GM18498 (cell line): ENCODE data around the gene ARL17B.
A peak's percentile ranks its signal among the peaks of the same experiment; 100 is the strongest.
"Not testable (repeated sequence)": the region's sequence is repeated elsewhere in the genome, so short reads cannot be mapped to it uniquely, and the experiment has no call there.

Source experiments
- ATAC-seq: cut with Tn5 transposase; IDR thresholded peaks from one replicate; pipeline ENCODE4 v1.9.1; 2021; ENCODE audit warnings: mild to moderate bottlenecking, moderate library complexity; ENCODE audit not compliant: unreplicated experiment

ARL17B gene

DNA sequence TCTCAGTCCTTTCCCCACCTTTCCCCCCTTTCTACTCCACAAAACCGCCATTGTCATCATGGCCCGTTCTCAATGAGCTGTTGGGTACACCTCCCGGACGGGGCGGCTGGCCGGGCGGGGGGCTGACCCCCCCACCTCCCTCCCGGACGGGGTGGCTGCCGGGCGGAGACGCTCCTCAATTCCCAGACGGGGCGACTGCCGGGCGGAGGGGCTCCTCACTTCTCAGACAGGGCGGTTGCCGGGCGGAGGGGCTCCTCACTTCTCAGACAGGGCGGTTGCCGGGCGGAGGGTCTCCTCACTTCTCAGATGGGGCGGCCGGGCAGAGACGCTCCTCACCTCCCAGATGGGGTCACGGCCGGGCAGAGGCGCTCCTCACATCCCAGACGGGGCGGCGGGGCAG is 108.8 kb downstream of the ARL17B start:
- not testable (repeated sequence) for ATAC-seq

DNA sequence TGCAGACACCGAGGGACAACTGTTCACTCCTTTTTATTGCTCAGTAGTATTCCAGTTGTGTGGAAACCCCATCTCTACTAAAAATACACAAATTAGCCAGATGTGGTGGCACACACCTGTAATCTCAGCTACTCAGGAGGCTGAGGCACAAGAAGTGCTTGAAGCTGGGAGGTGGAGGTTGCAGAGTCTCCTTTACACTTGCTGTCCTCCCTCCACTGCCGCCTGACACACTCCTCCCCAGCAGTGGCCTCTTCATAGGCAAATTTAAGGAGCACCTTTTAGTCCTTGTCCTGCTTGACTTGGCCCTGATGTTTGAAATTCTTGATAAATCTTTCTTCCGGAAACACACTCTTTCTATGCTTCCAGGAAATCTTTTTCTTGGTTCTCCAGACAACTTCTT is 112.4 kb downstream of the ARL17B start:
- not testable (repeated sequence) for ATAC-seq

DNA sequence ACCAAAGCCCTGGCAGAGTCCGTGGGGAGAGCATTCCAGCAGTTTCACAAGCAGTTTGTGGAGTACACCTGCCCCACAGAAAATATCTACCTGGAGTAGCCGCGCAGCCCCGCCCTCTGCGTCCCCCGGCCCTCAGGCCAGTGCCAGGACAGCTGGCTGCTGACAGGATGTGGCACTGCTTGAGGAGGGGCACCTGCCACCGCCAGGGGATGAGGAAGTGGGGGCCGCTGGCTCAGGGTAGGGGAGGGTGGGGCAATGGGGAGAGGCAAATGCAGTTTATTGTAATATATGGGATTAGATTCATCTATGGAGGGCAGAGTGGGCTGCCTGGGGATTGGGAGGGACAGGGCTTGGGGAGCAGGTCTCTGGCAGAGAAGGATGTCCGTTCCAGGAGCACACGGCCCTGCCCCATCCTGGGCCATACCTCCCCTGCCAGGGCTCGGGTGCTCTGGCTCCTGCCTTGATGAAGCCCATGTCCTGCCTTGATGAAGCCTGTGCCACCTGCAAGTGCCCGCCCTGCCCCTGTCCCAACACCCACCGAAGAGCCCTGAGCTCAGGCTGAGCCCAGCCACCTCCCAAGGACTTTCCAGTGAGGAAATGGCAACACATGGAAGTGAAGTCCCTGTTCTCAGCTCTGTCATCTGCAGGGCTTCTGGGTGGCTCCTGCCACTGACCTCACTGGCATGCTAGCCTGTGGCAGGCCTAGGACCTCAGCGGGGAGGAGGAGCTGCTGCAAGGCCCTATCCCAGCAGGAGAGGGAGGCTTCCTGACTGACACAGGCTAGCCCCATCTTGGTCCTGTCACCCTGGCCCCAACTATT is 116.4 kb downstream of the ARL17B start:
- ATAC-seq: not testable (repeated sequence)

DNA sequence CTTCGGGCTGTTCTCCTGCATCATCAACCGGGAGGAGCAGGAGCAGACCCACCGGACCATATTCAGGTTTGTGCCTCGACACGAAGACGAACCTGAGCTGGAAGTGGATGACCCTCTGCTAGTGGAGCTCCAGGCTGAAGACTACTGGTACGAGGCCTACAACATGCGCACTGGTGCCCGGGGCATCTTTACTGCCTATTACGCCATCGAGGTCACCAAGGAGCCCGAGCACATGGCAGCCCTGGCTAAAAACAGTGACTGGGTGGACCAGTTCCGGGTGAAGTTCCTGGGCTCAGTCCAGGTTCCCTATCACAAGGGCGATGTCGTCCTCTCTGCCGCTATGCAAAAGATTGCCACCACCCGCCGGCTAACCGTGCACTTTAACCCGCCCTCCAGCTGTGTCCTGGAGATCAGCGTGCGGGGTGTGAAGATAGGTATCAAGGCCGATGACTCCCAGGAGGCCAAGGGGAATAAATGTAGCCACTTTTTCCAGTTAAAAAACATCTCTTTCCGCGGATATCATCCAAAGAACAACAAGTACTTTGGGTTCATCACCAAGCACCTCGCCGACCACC is 117.1 kb downstream of the ARL17B start:
- not testable (repeated sequence) for ATAC-seq

DNA sequence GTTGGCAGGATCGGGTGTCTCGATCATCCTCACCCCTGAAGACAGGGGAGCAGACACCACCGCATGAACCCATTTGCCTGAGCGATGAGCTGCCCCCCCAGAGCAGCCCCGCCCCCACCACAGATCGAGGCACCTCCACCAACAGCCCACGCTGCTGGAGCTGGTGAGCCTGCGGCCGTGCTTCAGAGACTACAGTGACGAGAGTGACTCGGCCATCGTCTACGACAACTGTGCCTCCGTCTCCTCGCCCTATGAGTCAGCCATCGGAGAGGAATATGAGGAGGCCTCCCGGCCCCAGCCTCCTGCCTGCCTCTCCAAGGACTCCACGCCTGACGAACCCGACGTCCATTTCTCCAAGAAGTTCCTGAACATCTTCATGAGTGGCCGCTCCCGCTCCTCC is 117.6 kb downstream of the ARL17B start:
- not testable (repeated sequence) for ATAC-seq

DNA sequence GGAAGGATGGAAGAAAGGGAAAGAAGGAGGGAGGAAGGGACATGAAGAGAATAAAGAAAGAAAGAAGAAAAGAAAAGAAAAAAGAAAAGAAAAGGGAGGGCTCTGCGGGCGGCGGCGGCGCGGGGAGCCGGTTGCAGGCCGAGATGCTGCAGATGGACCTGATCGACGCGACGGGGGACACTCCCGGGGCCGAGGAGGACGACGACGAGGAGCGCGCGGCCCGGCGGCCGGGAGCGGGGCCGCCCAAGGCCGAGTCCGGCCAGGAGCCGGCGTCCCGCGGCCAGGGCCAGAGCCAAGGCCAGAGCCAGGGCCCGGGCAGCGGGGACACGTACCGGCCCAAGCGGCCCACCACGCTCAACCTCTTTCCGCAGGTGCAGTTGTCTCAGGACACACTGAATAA is 118.1 kb downstream of the ARL17B start:
- ATAC-seq: not testable (repeated sequence)

DNA sequence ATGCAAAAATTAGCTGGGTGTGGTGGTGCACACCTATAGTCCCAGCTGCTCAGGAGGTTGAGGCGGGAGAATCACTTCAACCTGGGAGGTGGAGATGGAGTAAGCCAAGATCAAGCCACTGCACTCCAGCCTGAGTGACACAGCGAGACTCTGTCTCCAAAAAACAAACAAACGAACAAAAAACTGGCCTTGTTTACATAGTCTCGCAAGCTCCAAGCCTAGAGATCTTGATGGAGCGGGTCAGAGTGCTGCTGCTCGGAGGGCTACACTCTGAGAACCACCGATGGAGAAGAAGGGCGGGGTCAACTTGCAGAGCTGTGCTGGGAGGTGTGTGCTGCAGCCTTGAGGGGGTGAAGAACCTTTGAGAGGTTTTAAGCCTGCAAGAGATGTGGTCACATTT is 130.2 kb downstream of the ARL17B start:
- not testable (repeated sequence) for ATAC-seq

DNA sequence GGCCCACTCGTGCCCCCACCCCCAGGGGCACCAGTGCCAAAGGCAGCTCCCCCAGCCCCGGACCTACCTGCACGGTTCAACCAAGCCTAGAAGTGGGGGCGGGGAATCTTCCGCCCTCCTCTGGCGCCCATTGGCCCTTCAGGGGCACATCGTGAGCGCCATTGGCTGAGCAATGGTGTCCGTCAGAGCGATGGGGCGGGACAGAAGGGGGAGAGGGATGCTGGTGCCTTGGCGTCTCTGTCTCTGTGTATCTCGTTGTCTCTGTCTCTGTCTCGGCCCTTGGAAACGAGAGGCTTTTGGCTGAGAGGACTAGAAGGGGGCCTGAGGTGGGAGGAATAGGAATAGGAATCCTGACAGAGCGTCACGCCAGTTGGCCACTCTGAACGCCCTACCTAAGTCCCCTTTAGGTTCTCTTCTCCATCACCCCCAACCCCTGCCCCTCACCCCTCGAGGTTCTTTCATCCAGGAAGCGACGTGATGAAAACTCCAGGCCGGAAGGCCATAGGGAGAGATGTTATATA is 136.2 kb downstream of the ARL17B start:
- peak; percentile 99 for ATAC-seq

DNA sequence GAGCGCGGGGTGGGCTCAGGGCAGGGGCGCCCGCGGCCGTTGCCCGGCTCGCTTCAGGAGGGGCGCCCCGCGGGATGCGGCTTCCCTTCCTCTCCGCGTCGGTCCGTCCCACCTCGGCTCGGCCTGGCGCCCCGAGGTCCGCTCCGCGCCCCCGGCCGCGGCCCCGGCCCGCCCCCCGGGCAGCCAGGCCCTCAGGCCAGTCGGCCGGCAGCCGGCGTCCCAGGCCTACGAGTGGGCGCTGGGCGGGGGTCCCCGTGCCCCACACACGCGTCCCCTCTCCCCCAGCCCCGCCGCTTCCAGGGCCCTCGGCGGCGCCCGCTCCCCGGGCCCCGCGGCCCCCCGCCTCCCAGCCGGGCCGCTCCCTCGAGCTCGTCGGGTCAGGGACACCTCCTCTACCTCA is 136.7 kb downstream of the ARL17B start:
- peak; percentile 52 for ATAC-seq
